GM19328 (cell line): Measurements from ENCODE around the gene COMTD1.

Experiments used
- ATAC-seq: cut with Tn5 transposase; IDR thresholded peaks from one replicate; pipeline ENCODE4 v1.9.1; 2021; ENCODE audit warnings: mild to moderate bottlenecking, moderate library complexity; ENCODE audit not compliant: unreplicated experiment

Gene COMTD1

GRCh38 chr10:75235375-75236177 is at the start of gene COMTD1:
Gene COMTD1, minus strand, starts transcription at chr10:75235957. Its CDS starts 29 bp downstream, at chr10:75235928.
- peak; percentile 67 for ATAC-seq

DNA sequence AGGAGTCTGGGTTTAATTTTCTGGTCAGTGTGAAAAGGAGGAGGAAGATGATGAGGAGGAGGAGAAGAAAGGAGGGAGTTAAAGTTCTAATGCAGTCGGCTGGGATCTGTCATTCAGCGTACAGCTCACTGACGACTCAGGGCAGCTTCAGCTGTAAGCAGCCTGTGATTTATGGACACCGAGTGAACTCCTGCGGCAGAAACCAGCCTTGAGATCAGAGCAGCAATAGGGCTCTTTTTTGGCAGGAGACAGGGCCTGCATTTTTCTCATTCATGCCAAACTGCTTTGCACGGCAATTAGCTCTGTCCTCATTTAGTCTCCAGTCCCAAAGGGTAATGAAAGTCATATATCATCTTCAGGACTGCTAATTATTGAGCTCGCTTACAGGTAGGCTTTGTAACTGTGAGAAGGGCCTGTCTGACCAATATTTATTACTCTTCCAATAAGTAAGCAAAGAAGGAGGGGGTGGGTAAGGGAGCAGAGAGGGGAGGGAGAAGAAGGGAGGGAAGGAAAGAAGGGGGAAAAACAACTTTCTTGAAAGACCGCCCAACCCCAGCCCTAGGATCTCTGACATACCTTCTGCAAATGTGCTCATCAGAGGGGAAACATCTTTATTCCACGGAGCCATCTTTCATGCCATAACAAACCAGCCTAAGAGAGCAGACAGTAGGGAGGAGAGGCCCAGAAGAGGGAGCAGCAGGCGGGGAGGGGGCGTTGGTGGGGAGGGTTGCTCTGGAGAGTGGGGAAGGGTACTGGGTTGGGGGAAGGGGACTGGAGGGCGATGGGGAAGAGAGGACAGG is 48.1 kb upstream of the COMTD1 start:
- ATAC-seq, result no peak

DNA sequence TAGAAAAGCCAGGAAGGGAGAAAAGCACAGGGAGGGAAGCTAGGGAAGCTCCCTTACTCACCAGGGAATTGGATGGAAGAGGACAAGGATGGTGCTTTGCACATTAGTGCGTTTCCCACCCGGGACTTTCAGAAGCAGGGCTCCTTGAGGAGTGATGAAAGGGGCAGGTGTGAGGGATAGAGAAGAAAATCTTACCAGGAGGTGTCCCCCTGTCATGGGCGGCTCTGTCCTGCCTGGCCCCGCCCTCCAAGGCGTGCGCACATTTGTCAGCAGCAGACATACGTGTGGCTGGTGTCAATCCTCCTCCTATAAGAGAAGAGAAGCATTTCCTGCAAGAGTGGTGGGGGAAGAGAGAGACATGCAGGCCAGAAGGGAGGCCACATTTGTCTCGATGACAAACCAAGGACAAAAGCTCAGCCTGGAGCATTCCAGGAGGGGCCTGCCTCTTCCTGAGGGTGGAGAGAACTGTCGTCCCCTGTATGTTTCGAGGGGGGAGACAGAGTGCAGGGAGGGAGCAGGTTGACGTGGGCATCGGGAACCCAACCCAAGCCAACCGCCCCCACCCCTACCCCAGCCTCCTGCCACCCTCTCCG is 47.4 kb upstream of the COMTD1 start:
- no peak for ATAC-seq

DNA sequence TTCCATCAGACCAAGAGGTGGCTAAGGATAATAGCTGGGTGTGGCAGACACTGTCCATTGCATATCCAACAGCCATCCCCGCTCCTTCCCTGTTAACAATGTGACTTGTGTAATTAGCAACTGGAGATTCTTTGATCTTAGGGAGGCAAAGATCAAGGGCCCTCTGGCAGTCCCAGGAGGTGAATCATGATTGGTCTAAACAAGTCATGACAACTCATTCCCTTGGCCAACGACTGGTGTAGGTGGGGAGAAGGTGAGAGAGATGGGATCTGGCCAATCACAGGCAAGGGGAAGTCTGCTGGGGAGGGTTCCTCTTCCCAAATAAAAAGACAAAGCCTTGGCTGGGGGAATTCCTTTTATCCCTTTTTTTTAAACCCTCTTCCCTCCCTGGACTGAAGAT is 46.2 kb upstream of the COMTD1 start:
- no peak for ATAC-seq

DNA sequence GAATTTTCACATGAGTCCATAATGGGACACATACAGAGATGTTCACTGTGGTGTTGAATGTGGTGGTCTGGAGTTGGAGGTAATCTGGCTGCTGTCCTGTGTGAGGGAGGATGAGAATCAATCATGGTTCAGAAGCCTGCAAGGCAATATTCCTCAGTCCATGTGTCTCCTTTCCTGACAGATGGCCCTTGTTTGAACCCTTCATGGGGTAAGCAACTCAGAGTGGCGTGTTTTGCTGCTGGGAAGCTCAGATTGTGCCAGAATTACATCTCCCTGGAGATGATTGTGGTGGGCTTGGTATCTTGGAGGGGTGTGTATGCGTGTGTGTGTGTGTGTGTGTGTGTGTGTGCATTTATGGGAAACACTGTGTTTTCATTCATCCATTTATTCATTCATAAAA is 44.5 kb upstream of the COMTD1 start:
- ATAC-seq, result no peak

- ATAC-seq, result no peak
Measured at GRCh38 chr10:75276069-75276872, 40.5 kb upstream of the COMTD1 start.

DNA sequence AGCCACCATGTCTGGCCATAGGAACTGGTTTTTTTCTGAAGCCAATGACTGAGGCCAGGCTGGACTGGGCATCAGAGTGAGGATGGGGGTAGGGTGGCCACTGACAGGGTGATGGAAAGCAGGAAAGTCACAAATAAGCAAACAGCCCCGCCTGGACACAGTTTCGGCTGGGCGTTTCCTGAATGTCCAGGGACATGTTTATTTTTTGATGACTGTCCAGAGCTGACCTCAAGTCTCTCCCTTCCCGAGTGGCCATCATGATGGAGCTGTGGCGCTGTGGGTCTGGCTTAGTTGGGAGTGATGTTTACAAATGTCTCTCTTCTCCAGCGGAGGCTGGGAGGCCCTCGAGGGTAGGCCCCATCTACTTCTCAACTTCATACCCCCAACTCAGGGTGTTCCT is 37.1 kb upstream of the COMTD1 start:
- no peak for ATAC-seq

DNA sequence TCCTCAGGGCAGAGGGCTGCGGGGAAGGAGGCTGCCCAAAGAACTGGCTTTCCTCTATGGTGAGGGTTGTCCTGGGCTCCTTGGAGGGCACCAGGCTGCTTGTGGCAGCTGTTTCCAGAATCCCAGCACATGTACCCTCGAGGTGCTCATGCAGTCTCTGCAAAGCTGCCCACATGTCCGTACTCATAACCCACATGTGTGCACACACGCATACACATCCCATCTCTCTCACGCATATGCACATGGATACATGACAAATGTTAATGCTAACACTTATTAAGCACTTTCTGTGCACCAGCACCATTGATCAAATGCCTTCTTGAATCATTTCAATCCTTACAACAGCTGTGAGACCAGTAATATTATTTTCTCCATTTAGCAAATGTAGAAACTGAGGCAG is 36.3 kb upstream of the COMTD1 start:
- ATAC-seq, result no peak

- no peak for ATAC-seq
Measured at GRCh38 chr10:75269605-75270004, 33.8 kb upstream of the COMTD1 start.

DNA sequence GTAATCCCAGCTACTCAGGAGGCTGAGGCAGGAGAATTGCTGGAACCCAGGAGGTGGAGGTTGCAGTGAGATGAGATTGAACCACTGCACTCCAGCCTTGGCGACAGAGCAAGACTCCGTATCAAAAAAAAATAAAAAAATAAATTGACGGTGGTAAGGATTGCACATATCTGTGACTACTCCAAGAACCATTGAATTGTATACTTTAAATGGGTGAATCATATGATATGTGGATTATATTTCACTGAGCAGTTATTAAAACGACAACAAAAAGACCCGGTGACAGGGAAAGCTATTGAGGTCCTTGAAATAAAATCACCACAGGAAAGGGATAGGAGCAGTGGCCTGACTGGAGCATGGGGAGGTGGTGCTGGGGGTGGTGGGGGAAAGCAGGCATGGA is 31.2 kb upstream of the COMTD1 start:
- no peak for ATAC-seq

DNA sequence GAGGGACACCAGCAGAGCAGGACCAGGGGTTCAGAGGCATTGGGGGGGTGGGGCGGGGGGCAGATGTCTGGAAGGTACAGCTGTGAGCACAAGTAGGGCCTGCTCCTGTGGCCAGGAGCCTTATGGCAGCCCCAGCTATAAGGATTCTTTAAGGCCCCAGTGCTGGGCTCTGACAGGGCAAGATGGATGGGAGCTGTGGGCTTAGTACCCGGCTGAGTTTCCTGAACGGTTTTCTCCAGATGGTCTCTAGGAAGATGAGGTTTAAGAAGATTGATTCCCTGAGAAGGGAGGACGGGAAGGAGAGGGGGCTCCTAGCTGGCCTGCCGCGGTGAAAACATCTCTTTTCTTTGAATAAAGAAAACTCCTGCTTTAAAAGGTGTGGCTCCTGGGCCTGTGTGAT is 30.1 kb upstream of the COMTD1 start:
- no peak for ATAC-seq

GRCh38 chr10:75263806-75264205 is 28.0 kb upstream of the COMTD1 start:
- no peak for ATAC-seq

DNA sequence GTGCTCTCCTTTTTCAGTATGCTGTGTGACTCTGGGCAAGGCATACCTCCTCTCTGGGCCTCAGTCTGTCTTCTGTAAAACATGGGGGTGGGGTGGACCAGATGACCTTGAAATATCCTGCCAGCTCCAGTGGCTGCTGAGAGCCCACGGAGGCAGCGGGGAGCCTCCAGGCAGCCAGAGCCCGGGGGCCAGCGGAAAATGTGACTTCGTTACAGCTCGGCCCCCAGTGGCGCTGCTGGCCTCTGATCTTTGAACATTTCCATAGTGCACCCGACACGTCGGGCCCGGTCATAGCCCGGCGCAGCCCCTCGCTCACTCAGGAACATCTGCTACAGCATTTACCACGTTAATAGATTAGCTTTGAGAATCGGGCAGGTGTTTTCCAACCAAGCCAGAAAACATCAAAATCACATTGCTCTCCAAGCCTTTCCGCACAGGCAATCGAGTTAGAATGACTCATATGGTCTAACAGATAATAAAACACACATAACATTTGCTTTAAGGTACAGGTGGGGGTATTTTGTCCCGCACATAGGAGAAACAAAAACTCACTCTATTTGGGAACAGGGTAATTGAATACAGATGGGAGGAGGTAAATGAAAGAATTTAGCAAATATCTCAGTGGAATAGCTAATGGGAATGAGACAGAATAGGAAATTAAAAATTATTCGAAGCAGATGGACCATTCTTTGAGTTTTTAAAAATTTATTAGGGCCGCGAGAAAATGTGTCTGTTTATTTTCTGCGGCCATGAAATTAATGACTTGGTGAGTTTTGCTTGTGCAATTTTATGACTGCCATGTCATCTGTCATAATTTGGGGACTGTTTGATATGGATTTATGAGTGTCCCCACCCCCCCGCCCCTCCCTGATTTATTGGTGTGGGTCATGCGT is 26.3 kb upstream of the COMTD1 start:
- ATAC-seq, result no peak

DNA sequence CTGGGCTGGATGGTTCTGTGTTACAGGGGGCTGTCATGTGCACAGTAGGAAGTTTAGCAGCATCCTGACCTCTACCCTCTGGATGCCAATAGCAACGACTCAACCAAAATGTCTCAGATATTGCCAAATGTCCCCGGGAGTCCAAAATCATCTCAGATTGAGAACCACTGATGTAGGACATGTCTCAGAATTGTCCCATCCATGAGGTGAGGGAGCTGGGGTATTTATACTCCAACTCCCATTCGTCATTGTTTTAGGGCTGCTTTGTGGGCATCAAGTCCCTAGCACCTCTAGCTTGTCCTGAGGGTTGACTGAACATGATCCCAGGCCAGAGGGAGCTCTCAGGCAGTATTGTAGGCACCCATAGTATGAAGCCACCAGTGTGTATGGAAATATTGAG is 25.2 kb upstream of the COMTD1 start:
- no peak for ATAC-seq

GRCh38 chr10:75254739-75255138 is 19.0 kb upstream of the COMTD1 start:
- no peak for ATAC-seq

DNA sequence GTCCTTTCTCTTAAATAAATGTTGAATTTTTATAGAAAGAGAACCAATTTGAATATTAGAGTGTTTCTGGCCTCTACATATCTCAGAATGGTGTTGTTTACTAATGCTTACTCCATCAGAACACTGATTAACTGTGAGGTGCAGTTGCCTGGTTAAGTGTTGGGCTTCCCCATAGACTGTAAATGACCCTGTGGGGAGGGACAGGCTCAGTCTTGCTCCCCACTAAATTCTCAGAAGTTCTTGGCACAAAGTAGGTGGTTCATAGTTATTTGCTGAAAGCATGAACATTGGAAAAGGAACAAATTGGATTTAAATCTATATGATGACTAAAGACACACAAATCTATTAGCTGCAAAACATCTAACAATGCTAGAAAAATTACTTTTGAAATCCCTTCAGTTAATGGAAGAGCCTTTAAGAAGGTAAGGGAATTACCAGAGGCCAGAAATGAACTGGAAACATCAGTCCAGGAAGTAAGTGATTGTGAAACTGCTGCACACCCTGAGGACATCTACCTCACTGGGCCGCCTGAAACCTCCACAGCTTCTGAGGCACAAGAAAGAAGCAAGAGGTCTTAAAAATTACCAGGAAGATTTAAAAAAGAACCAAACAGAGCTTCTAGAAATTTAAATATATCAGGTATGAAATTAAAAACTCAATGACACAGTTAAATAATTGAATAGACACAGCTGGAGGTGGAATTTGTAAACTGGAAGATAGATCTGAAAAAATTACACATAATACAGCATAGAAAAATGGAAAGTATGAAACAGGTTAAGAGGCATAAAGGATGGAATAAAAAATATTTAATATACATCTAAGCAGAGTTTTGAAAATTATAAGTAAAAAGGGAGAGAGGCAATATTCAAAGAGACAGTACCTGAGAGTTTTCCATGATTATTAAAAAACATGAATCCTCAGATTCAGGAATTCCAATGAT is 17.8 kb upstream of the COMTD1 start:
- ATAC-seq, result no peak

DNA sequence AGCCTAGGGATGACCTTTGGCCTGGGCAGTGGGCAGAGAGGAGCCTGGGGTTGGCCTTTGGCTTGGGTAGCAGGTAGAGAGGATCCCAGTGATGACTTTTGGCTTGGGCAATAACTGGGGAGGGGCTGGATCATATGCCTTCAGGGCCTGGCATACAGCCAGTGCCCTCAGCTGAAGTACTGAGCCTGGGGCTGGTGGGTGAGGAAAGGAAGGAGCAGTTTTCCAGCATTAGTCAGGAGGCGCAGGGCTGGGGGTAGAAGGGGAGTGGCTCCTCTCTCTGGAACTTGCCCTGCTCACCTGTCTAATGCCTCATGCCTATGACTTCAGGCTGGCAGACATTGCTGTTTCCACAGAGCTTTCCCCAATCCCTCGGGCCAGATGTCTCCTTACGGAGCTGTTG is 15.2 kb upstream of the COMTD1 start:
- no peak for ATAC-seq

GRCh38 chr10:75247797-75248196 is 12.0 kb upstream of the COMTD1 start:
- no peak for ATAC-seq

- ATAC-seq, result no peak
Measured at GRCh38 chr10:75246506-75246905, 10.7 kb upstream of the COMTD1 start.
